ENCODE data around the gene RAB3GAP2.
"Not testable (repeated sequence)": the region's sequence is repeated elsewhere in the genome, so short reads cannot be mapped to it uniquely, and the experiment has no call there.

RAB3GAP2 gene

DNA sequence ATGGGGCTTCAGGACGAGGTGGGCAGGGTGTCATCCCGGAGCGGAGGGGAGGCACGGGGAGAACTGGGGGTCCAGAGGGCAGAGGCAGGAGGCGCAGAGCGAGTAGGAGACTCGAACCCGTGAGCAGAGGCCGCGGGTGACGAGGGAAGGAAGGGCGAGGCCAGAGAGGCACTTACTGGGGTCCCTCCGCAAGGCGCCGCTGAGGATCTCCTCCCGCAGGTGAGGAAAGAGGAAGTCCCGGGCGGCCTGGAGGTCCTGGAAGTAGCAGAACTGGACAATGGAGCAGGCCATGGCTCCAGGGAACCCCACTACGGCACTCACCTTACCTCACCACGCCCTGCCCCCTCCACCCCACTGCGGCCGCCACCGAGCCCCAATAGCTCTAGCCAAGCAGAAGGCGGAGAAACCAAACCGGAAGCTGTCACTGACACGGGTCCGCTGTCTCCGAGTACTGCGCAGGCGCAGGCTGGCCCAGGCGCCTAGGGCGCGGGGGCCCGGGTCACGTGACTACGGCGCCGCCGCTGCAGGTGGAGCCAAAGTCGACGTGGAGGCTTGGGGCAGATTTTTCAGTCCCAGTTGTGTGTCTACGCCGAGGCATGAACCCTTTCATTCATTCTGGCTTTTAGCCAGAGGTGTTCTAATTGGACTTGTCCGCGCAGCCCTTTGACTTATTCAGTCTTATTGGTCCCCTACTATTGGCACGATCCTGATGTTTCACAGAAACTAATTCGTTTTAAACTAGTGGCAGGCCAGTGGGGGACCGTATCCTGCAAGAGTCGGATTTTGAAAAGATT is at the start of gene RAB3GAP2:
Gene RAB3GAP2 (minus strand): TSS at position 407 of the 794 bp plus-strand sequence. CDS start 116 bp downstream, at position 291.
- peak; percentile 91 for DNase-seq (ENCODE audit: low spot score)

GRCh38 chr1:220321758-220322157 is 49.5 kb upstream of the RAB3GAP2 start:
- no peak for DNase-seq (ENCODE audit: low spot score)

GRCh38 chr1:220320709-220321108 is 48.5 kb upstream of the RAB3GAP2 start:
- DNase-seq (ENCODE audit: low spot score), result no peak

DNA sequence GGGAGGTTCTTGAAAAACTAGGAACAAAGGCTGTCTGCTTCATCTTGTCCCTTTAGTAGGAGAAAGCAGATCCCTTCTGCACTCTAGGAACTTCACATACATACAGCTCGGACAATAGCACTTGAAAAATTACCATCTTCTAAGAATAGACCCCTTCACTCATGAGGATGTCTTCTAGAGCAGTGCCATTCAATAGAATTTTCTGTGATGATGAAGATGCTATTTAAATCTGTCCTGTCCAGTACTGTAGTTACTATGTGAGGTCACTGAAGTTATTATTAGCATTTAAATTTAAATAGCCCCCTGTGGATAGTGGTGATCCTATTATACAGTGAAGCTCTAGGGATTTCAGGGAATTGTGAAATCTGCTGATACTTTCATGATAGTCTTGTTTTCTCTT is 46.4 kb upstream of the RAB3GAP2 start:
- DNase-seq (ENCODE audit: low spot score), result no peak

- DNase-seq (ENCODE audit: low spot score), result no peak
These were observed 44.9 kb upstream of the RAB3GAP2 start for GRCh38 chr1:220317161-220317560.

DNA sequence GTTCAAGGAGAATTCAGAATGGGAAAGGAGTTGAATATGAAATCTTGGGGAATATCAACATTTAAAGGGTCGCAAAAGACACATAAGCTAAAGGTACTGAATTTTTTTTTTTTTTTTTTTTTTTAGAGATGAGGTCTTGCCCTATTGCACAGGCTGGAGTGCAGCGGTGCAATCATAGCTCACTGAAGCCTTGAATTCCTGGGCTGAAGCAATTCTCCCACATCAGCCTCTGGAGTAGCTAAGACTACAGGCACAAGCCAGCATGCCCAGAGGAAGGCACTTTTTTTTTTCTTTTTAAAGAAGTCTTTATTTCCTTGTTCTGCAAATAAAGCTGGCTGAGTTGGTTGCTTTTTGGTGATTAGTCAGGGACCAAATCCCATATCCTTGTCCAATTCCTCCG is 44.1 kb upstream of the RAB3GAP2 start:
- DNase-seq (ENCODE audit: low spot score), result no peak

GRCh38 chr1:220315070-220315839 is 43.0 kb upstream of the RAB3GAP2 start:
- DNase-seq (ENCODE audit: low spot score), result no peak

DNA sequence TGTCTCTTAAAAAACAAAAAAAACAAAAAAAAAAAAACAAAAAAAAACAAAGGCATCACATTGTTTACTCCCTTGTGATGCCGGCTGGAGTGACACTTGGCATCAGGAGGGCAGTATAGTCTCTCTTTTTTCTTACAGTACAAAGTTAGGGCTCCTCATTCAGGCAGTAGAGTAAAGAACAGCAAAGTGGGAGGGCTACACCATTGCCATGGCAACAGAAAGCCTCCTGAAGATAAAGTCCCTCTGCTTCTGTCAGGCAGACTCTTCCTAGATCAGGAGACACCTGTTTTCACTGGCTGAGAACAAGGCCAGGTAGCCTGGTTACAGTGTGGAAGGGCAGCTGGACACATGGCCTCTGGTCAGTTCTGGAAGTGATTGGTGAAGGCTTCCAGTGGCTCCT is 41.3 kb upstream of the RAB3GAP2 start:
- DNase-seq (ENCODE audit: low spot score), result no peak

GRCh38 chr1:220310147-220310546 is 37.9 kb upstream of the RAB3GAP2 start:
- not testable (repeated sequence) for DNase-seq (ENCODE audit: low spot score)

- DNase-seq (ENCODE audit: low spot score), result no peak
These were observed 35.4 kb upstream of the RAB3GAP2 start for GRCh38 chr1:220307607-220308006.

- no peak for DNase-seq (ENCODE audit: low spot score)
These were observed 34.1 kb upstream of the RAB3GAP2 start for GRCh38 chr1:220306339-220306738.

GRCh38 chr1:220303871-220304270 is 31.6 kb upstream of the RAB3GAP2 start:
- no peak for DNase-seq (ENCODE audit: low spot score)

DNA sequence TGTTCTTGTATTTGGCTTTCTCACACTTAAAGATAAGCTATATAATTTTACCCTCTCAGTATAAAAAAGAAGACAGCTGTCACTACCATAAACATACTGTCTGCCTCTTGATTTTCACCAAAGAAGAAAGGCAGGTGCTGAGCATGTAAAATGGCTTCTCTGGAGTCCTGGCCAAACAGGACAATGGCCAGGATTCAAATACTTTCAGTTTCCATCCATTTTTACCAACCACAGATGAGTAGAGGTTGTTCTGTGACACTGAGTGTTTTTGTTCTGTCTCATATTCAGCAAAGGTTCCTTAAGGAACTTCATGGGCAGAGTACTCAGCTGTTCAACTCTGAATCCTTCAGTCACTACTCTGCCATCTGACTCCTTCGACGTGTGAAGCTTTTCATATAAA is 29.4 kb upstream of the RAB3GAP2 start:
- no peak for DNase-seq (ENCODE audit: low spot score)

- DNase-seq (ENCODE audit: low spot score), result peak; percentile 47
These were observed 28.3 kb upstream of the RAB3GAP2 start for GRCh38 chr1:220300442-220301121.

- no peak for DNase-seq (ENCODE audit: low spot score)
These were observed 27.1 kb upstream of the RAB3GAP2 start for GRCh38 chr1:220299337-220299736.

DNA sequence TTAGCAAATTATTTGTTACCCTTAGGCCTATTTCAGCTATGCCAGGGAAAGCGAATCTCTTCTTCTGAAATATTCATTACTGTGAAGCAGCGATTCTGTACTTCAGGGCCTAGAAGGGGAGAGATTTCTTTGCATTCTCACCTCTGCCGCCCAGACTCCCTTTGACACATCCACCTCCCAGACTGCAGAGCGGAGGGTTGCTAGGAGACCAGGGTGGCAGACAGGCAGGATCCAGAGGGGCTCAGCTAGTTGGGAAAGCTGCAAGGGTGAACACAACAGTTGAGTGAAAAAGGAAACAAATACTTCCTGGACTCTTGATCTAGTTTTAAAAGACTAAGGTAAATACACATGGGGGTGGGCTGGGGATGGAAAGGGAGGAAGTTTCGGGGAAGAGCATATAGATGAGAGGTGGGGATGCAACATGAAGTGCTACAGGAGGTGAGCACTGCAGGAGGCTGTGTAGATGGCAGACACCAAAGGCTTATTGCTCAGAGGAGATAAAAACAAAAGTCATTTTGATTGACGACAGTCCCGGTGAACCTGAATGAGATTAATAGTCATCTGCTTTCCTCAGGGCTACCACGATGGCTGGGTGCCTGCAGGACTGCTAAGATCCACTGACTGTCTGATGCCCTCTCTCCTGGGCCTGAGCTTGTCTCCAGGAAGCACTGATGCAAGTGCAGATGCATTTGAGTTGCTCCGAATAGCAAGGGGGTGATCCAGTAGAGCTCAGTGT is 26.4 kb upstream of the RAB3GAP2 start:
- DNase-seq (ENCODE audit: low spot score), result no peak

- no peak for DNase-seq (ENCODE audit: low spot score)
These were observed 24.7 kb upstream of the RAB3GAP2 start for GRCh38 chr1:220296981-220297380.

GRCh38 chr1:220294846-220295301 is 22.6 kb upstream of the RAB3GAP2 start:
- DNase-seq (ENCODE audit: low spot score), result no peak

DNA sequence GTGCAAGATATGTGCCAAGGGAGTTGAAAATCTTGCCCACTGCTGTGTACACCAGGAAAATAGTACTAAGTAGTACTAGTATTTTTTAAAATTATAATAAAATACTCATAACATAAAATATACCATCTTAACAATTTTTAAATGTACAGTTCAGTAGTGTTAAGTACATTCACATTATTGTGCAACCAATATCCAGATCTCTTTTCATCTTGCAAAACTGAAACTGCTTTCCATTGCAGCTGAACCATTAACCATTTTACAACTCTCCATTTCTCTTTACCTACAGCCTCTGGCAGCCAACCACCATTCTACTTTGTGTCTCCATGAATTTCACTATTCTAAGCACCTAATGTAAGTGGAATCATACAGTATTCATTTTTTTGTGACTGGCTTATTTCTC is 19.3 kb upstream of the RAB3GAP2 start:
- DNase-seq (ENCODE audit: low spot score), result no peak

- DNase-seq (ENCODE audit: low spot score), result no peak
These were observed 18.0 kb upstream of the RAB3GAP2 start for GRCh38 chr1:220290140-220290761.

DNA sequence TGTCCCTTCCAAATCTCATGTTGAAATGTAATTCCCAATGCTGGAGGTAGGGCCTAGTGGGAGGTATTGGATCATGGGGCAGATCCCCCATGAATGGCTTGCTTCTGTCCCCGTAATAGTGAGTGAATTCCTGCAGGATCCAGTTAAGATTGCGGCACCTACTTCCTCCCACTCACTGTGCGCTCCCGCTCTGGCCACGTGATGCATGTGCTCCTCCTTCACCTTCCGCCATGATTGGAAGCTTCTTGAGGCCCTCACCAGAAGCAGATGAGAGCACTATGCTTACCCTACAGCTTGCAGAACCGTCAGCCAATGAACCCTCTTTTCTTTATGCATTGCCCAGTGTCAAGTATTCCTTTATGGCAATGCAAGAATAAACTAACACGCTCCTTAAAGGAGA is 14.9 kb upstream of the RAB3GAP2 start:
- DNase-seq (ENCODE audit: low spot score), result no peak

Measured in putamen (tissue), 1 donor.